ENCODE measurements around the gene QDPR.

The QDPR gene

DNA sequence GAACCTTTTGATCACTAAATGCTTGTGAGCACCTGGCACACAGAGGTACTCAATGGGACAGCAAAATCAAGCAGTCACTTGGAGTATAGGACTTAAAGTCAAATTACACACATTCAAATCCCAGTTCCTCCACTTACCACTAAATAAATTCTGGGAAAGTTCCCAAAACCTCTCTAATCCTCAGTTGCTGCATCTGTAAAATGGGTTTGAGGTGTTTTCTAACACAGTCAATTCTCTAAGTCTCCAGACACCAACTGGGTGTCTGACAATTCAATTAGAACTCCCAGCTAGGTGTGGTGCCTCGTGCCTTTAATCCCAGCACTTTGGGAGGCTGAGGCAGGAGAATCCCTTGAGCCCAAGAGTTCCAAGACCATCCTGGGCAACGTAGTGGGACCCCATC, 19.0 kb downstream of the QDPR start:
- TF ChIP-seq, protein P1, sequence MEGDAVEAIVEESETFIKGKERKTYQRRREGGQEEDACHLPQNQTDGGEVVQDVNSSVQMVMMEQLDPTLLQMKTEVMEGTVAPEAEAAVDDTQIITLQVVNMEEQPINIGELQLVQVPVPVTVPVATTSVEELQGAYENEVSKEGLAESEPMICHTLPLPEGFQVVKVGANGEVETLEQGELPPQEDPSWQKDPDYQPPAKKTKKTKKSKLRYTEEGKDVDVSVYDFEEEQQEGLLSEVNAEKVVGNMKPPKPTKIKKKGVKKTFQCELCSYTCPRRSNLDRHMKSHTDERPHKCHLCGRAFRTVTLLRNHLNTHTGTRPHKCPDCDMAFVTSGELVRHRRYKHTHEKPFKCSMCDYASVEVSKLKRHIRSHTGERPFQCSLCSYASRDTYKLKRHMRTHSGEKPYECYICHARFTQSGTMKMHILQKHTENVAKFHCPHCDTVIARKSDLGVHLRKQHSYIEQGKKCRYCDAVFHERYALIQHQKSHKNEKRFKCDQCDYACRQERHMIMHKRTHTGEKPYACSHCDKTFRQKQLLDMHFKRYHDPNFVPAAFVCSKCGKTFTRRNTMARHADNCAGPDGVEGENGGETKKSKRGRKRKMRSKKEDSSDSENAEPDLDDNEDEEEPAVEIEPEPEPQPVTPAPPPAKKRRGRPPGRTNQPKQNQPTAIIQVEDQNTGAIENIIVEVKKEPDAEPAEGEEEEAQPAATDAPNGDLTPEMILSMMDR (IDR thresholded peaks at IDR 0.05), result no peak
- Histone ChIP-seq H3K27ac (no peak overlapping the region), H3K4me3 (no peak overlapping the region)

DNA sequence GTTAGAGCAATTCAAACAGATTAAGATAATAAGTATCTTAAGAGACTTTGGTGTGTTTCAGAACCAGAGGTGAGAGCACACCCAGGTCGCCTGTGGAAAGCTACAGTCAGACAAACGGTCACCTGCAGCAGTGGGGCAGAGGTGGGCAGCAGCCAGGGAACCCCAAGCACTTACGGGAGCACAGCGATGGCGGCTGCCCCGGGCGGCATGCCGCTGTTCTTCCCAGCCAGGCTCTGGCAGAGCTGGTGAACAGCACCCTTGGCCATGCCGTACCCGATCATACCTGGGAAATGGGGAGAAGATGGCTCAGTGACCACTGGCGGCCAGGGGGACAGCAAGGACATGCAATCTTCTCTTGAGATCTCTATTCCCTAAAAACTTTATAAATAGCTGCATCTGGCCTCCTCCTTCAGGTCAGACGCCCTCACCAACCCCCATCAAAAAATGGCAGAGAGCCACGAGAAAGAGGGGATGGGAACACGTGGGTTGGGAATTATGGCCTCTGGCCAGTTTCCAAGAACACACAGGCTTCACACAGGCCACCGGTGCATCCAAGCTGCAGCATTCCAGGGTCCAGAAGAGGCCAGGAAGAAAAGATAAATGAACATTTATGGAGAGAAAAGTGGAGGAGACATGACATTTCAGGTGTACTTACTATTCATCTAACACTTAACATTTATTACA, 19.7 kb downstream of the QDPR start:
- TF ChIP-seq, protein P1 (IDR thresholded peaks at IDR 0.05), result no peak
- Histone ChIP-seq H3K27ac (no peak overlapping the region), H3K4me3 (no peak overlapping the region)
- no peak for DNase-seq (ENCODE audit: low spot score)

More for the DNA sequence above, 19.0 kb downstream of the QDPR start:
- DNase-seq (ENCODE audit: low spot score), result no peak

DNA sequence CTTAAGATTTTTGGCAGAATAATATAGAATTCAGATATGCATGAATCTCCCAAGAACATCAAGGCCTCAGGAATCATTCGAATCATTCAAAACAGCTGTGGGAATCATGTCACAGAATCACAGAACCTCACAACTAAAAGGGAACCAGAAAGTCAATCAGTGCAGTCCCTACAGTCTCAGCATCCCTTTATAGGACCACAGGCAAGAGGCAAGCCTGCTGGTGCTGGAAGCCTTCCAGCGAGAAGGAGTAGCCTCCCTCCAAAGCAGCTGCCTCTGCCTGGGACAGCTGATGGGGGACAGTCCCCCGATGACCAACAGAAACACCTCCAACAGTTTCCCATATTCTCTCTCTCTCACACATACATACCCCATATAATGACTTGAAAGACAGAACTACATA, 20.7 kb downstream of the QDPR start:
- Histone ChIP-seq H3K27ac (no peak overlapping the region), H3K4me3 (no peak overlapping the region)
- TF ChIP-seq, protein P1 (IDR thresholded peaks at IDR 0.05), result no peak
- no peak for DNase-seq (ENCODE audit: low spot score)

DNA sequence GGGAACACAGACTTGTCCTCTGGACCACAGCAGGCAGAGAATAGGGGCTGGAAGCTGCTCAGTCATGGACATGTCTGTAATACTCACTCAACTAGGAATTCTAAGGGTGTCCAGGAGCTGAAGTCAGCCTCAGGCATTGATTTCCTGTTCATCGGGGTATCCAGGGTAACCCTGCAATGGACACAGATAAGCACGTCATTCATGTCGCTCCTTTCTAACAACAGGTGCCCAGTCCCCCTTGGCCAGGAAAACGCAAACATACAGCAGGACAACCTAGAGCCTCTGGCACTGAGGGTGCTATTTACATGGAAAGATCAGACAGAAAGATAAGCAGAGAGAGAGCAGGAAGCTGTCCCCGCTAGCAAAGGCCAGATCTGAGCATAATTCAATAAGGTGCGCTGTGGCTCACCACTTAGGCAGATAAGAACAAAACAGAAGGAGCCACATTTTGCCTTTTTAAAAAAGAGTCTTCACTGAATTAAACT, 21.3 kb downstream of the QDPR start:
- H3K27ac ChIP-seq, result no peak overlapping the region

DNA sequence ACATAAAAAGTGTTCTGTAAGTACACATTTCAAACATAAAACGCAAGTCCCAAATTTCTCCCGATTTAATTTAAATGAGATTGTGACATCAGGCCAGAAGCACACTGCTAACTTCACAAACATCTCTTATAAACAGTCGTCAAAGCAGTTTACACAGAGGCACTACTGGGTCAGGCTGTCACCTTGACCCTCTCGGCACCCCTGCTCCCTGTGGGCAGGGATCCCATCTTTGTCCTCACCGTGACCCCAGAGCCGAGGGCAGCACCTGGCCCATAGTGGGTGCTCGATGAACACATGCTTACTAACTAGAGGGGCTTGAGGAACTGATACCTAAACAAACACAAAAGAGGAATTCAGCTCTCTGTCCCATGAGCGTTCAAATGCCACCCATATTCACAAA, 22.2 kb downstream of the QDPR start:
- Histone ChIP-seq H3K27ac (no peak overlapping the region), H3K4me3 (no peak overlapping the region)
- TF ChIP-seq, protein P1 (IDR thresholded peaks at IDR 0.05), result no peak
- no peak for DNase-seq (ENCODE audit: low spot score)

More for the DNA sequence above, 21.3 kb downstream of the QDPR start:
- TF ChIP-seq, protein P1 (IDR thresholded peaks at IDR 0.05), result no peak
- DNase-seq (ENCODE audit: low spot score), result no peak
- no peak overlapping the region for H3K4me3 ChIP-seq

DNA sequence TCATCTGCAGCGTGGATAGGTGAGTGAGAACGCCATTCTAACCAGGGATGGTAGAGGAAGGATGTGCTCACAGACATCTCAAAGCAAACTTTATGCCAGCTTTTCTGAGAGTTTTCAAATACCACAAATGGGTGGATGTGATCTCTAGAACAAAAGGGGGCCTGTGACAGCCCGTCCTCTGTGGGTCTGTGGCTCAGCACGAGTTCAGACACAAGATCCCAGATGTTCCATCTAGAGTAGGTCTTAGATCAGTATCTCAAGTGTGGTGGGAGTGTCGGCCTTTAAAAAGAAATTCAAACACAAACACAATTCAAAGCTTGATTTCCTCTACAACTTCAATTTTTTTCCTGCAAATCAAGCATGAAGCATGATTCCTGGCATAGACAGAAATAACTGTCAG, 22.8 kb downstream of the QDPR start:
- H3K27ac ChIP-seq, result no peak overlapping the region

More for the DNA sequence above, 22.8 kb downstream of the QDPR start:
- no peak for DNase-seq (ENCODE audit: low spot score)
- TF ChIP-seq, protein P1 (IDR thresholded peaks at IDR 0.05), result no peak
- no peak overlapping the region for H3K4me3 ChIP-seq

All from coronary artery (tissue), 2 donors.